NCI-H1417 treated with DMSO at 0.1 percent for 48 hours (cell line): Measurements from ENCODE around the gene NFATC2IP.

ENCODE experiments used
- DNase-seq: peaks from one replicate; lab custom pipeline; 2025; lab: John Stamatoyannopoulos, UW

NFATC2IP gene

DNA sequence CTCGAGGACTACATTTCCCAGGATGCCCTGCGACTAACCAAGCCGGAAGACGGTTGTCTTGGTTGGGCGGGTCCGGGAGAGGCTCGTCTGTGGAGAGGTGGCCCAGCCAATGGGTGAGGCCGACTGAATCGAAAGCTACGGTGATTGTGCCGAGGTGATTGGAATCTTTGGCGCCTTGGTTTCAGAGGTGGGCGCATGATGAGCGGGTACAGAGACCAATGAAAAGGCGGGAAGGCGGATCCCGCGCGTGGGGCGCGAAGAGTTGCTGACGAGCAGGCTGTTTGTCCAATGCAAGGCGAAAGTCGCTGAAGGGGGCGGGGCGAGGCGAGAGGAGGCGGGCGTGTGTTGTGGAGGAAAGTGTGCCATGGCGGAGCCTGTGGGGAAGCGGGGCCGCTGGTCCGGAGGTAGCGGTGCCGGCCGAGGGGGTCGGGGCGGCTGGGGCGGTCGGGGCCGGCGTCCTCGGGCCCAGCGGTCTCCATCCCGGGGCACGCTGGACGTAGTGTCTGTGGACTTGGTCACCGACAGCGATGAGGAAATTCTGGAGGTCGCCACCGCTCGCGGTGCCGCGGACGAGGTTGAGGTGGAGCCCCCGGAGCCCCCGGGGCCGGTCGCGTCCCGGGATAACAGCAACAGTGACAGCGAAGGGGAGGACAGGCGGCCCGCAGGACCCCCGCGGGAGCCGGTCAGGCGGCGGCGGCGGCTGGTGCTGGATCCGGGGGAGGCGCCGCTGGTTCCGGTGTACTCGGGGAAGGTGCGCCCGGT is at the start of gene NFATC2IP:
Gene NFATC2IP, plus strand, starts transcription at position 290 of the 762 bp plus-strand sequence. Its CDS starts 75 bp downstream, at position 365.
- DNase-seq = peak; percentile 95

DNA sequence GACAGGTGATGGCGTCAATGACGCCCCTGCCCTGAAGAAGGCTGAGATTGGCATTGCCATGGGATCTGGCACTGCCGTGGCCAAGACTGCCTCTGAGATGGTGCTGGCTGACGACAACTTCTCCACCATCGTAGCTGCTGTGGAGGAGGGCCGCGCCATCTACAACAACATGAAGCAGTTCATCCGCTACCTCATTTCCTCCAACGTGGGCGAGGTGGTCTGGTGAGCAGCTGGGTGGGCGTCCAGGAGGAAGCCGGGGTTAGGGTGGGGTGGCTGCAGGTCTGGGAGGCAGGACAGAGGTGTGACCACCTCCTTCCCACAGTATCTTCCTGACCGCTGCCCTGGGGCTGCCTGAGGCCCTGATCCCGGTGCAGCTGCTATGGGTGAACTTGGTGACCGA is 48.9 kb upstream of the NFATC2IP start:
- DNase-seq = no peak

DNA sequence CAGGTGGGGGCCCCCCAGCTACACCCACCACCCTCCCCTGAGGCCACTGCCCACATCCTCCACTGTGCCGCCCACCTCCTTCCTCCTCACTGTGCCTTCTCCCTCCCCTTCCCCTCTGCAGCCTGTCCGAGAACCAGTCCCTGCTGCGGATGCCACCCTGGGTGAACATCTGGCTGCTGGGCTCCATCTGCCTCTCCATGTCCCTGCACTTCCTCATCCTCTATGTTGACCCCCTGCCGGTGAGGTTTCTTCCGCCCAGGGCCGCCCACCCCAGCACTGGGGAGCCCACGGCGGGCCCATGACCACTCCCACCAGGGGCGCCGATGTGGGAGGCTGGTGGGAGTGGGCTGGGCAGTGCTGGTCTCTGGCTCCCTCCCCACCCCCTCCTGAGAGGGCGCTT is 47.8 kb upstream of the NFATC2IP start:
- DNase-seq = no peak

DNA sequence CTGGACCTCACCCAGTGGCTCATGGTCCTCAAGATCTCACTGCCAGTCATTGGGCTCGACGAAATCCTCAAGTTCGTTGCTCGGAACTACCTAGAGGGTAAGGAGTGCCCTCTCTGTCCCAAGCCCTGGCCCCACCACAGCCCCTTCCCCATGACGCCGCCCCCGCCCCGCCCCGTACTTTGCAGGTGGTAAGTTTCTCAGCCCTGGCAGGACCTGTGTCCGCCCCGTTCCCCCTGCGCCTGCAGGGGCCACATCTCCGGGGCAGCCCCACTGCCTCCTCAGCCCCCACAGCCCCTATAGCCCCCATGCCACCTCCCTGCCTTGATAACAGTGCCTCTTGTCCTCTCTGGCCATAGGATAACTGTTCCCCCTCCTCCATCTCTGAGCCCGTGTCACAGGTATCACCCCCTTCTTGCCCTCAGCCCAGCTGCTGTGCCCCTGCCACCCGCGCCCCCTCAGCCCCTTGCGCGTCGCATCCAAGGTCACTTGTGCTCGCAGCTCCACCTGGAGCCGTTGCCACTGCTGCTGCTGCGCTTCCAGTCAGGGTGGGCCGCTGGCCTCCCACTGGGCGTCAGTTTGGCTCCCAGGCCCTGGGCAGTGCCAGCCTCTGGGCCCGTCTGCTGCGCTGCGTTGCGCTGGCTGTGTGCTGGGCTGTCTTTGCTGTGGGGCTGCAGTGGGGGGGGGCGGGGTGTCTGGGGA is 47.2 kb upstream of the NFATC2IP start:
- no peak for DNase-seq

DNA sequence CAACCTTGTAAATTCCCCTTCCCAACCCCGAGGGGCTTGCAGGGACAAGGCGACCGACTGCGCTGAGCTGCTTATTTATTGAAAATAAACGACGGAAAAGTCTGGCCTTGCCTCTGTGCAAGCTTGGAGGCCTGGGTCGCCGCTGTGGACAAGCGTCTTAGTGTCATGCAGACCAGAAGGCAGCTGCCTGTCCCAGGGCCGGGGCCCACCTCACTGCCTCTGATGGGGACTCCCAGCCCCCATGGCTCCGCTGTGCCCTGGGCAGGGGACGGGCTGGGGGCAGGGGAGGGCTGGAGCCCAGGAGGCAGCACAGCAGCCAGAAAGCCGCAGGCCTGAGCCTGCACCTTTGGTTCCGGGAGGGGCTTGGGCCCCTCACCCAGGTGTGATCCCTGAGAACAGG is 46.4 kb upstream of the NFATC2IP start:
- DNase-seq = no peak

DNA sequence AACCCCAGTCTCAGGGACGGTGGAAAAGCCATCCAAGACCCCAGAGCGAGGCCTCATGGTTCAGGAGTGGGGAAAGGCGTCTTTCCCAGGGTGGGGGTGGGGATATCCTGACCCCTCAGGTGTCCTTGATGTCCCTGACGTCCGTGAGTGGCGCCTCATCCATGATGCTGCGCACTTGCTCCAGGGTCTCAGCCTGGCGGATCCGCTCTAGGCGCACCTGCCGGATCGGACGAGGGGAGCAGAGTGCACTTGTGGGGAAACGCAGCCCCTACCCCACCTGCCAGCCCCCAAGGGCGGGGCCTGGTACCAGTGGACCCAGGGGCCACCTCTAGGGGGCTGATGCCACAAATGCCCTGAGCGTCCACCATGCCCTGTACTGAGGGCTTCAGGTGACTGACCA is 45.9 kb upstream of the NFATC2IP start:
- DNase-seq = no peak

GRCh38 chr16:28905229-28905754 is 45.4 kb upstream of the NFATC2IP start:
- no peak for DNase-seq

DNA sequence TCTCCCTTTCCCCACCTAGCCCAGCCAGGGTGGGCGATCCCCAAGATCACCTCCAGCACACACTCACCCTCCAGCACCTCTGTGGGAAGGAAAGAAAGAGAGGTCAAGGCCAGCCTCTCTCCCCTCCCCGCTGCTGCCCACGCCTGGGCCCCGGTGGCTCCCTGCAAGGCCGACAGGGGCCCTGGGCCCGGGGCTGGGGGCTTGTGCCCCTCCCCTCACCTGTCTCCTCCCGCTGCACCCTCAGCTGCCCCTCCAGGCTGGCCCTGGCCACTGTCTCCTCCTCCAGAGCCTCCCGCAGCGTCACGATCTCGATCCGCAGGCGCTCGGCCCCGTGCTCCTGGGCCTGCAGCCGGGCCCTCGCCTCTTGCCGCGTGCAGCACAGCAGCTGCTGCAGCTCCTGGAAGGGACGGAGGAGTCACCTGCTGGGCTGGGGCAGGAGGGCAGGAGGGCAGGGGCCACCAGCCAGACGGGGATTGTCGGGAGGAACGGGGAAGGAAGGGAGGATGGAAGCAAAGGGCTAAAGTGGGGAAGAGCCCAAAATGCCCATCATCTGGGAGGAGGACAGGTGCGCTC is 44.9 kb upstream of the NFATC2IP start:
- DNase-seq = no peak

DNA sequence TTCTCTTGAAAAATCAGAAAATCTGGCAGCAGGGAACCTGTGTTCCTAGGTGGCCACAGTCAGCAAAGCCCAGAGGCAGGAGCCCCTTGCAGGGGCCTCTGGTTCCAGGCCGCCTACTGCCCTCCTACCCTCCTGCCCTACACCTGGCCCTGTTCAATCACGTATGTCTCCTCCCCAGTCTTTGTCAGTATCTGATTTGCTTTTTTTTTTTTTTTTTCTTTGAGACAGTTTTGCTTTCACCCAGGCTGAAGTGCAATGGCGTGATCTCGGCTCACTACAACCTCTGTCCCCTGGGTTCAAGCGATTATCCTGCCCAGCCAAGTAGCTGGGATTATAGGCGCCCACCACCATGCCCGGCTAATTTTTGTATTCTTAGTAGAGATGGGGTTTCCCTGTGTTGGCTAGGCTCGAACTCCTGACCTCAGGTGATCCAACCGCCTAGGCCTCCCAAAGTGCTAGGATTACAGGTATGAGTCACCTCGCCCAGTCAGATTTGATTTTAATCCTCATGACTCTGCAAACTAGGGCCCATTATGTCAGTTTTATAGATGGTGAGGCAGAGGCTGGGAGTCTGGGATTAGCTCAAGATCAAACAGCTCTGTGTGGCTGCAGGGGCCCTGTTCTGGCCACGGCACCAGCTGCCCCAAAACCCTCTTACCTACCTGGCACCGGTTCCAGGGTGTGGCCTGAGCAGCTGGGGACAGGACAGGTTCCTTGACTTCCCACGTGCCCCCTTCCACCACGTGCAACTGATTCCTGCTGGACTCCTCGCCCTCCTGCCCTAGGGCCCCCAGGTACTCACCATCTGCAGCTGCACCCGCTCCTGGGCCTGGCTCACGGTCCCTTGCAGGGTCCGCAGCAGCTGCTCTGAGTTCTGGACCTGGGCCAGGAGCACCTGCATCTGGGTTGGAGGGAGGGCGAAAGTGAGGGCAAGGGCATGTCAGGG is 40.4 kb upstream of the NFATC2IP start:
- no peak for DNase-seq

DNA sequence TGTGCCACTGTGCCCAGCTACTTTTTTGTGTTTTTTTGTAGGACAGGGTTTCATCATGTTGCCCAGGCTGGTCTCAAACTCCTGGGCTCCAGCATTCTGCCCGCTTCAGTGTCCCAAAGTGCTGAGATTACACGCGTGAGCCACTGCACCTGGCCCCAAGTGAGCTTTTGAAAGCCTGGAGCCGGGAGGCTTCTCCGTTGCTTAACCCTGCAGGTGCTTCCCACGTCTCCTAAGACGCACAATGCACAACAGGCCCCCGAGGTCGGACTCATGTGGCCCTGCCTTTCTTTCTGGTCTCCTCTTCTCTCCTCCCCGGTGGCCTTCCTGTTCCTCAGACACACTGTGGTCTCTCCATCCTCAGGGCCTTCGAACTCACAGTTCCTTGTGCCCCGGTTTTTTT is 38.2 kb upstream of the NFATC2IP start:
- no peak for DNase-seq

DNA sequence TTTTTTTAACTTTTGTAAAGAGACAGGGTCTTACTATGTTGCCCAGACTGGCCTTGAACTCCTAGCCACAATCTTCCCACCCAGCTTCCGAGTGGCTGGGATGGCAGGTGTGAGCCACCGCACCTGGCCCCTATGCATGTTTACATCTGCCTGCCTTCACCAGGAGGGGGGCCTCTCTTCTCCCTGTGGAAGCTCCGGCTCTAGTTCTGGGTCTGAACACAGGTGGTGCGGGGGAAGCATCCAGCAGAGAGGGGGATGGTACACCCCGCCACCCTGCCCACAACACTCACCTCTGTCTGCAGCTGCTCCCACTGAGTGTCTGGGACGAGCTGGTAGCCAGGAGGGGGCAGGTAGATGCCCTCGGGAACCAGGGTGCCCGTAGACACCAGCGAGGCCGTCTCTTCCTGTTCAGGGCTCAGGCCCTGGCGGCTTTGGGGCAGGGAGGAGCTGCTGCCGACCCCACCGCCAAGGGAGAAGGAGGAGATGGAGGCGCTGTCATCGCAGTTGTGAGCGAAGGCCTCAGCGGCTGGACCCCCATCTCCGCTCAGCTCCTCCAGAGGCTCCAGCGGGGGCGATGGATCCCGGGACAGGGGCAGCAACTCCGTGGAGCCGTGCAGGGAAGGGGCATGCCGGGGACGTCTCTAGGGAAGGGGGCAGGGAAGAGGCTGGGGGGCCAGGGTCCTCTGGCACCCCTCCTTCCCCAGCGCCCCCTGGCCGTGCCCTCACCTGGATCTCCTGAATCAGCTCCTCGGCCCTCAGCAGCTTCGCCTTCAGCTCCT is 36.6 kb upstream of the NFATC2IP start:
- DNase-seq = no peak

DNA sequence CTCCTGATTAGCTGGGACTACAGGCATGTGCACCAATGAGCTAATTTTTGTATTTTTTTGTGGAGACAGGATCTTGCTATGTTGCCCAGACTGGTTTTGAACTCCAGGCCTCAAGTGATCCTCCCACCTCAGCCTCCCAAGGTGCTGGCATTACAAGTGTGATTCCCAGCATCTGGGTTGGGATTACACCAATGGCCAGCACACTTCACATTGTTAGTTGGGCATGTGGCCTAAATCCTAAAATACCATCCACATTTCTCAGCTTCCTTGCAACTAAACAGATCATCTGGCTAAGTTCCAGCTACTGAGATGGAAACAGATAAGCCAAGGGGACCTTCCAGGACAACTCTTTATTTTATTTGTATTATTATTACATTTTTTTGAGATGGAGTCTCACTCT is 35.6 kb upstream of the NFATC2IP start:
- DNase-seq = no peak

- no peak for DNase-seq
These were observed 33.6 kb upstream of the NFATC2IP start for GRCh38 chr16:28917095-28917494.

DNA sequence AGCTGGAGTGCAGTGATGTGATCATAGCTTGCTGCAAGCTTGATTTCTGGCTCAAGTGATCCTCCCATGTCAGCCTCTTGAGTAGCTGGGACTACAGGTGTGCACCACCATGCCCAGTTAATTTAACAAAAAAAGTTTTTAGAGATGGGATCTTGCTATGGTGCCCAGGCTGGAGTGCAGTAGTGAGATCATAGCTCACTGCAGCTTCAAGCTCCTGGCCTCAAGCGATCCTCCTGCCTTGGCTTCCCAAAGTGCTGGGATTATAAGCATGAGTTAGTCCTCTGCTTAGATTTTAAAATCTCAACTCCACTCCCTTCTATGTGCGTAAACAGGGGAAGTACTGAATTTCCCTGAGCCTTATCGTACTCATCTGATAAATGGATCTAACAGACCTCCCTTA is 32.0 kb upstream of the NFATC2IP start:
- DNase-seq = no peak

DNA sequence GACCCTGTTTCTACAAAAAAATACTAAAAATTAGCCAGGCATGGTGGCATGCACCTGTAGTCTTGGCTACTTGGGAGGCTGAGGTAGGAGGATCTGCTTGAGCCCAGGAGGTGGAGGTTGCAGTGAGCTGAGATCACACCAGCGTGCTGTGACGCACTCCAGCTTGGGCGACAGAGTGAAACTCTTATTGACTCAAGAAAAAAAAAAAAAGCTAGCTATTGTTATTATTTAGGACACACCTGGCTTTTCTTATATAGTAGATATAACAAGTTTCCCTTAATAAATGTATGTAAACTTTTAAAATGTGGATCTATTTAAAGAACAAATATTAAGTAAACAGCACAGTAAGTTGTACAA is 27.5 kb upstream of the NFATC2IP start:
- no peak for DNase-seq

- no peak for DNase-seq
These were observed 26.9 kb upstream of the NFATC2IP start for GRCh38 chr16:28923652-28924398.

DNA sequence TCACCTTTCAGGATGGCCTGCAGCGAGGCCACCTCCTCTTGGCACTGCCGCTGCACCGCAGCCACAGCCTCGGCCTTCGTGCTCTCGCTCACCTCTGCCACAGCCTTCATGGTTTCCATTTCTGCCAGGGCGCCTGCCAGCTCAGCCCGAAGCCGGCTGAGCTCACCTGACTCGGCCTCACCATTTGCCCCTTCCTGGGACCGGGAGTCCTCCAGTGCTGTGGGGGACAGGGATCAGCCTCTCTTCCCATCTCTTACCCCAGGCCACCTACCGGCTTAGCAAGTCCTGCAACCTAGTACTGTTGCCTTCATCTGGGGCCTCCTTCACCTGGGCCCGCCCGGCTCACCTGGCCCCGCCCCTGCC is 26.4 kb upstream of the NFATC2IP start:
- DNase-seq = no peak

- peak; percentile 62 for DNase-seq
These were observed 25.9 kb upstream of the NFATC2IP start, which contains the start of gene RABEP2 for GRCh38 chr16:28924762-28925385. Gene RABEP2 (minus strand): TSS chr16:28925238. CDS start chr16:28925163, 75 bp downstream.

DNA sequence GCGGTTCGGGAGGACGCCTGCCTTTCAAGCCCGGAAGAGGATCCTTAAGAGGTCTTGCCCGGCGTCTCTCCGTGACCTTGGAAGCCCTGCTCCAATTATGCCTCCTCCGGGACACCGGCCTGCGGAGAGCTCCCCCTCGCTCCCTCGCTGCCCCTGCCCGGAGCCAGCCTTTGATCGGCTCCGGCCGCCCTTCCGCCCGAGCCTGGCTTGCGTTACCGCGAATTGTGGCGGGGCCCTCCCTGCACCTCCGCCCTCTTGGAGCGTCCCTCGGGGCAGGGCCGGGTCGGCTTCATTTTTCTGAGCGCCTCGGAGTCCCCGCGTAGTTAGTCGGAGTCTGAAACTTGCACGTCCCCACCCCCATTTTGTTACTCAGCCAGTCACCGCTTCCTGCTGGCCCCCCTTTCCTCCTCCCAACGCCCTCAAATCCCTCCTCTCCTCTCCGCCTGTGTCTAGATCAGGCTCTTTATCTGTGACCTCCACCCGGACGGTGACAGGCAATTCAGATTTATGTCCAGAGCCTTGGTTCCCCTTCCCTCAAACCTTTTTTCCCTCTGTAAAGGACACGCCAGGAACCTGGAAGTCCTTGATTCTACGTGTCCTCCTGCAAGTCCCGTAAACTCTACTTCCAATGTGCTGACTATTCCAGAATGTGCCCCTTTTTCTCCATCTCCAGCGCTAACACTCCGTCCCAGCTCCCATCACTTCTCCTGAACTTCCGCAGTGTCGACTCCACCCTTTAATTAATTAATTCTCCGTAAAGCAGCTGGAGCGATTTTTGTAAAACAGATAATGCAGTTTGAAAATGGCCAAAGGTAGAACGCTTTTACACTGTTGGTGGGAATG is 25.1 kb upstream of the NFATC2IP start:
- no peak for DNase-seq
